Astrocyte of the cerebellum (primary cell): Measurements from ENCODE around the gene MGAT4A.

Source experiments
- DNase-seq: peaks from one replicate; pipeline ENCODE4 v3.0.0-alpha.2; 2011; ENCODE audit warnings: low read depth
- H3K4me3 ChIP-seq: 2 replicates; pipeline ENCODE4 v1.5.1; 2011; ENCODE audit warnings: mild to moderate bottlenecking, low read depth, low read length, moderate library complexity
- in situ Hi-C: cut with HindIII; loops from 2 replicates; pipeline ENCODE4 v1.10.0; 2017; ENCODE audit warnings: low sequenced_read_pairs
- TF ChIP-seq, protein P1 (sequence below): IDR thresholded peaks from 2 replicates; pipeline ENCODE4 v1.5.1; 2012; ENCODE audit warnings: low read length, low read depth, moderate library complexity, mild to moderate bottlenecking; ENCODE audit errors: missing control alignments

Gene MGAT4A

DNA sequence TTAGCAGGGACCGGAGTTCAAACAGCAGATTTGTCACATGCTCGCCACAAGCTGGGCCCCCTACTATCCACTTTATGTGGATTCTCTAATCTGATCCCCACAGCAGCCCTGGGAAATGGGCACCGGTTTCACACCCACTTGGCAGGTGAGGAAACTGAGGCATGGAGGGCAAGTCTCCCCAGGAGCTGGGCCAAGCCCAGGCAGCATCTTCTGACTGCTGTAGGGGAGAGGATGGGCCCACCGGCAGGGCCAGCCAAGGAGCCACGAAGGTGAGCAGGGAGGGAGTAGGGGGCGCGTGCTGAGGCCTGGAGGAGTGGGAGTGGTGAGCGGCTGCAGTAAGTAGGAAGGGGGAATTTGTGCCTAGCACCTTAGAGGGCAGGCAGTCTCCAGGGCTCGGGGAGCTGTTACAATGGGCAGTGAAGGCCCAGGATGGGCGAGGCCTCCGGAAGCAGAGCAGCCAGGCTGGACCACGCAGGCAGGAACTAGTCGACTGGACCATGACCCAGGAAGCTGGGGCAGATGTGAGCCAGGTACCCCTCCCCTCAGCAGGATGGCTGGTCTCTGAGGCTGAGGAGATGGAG, 159.7 kb downstream of the MGAT4A start:
- TF ChIP-seq, protein P1, sequence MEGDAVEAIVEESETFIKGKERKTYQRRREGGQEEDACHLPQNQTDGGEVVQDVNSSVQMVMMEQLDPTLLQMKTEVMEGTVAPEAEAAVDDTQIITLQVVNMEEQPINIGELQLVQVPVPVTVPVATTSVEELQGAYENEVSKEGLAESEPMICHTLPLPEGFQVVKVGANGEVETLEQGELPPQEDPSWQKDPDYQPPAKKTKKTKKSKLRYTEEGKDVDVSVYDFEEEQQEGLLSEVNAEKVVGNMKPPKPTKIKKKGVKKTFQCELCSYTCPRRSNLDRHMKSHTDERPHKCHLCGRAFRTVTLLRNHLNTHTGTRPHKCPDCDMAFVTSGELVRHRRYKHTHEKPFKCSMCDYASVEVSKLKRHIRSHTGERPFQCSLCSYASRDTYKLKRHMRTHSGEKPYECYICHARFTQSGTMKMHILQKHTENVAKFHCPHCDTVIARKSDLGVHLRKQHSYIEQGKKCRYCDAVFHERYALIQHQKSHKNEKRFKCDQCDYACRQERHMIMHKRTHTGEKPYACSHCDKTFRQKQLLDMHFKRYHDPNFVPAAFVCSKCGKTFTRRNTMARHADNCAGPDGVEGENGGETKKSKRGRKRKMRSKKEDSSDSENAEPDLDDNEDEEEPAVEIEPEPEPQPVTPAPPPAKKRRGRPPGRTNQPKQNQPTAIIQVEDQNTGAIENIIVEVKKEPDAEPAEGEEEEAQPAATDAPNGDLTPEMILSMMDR = no peak
- in situ Hi-C loops = no loop called here
- H3K4me3 ChIP-seq = no peak overlapping the region
- no peak for DNase-seq

DNA sequence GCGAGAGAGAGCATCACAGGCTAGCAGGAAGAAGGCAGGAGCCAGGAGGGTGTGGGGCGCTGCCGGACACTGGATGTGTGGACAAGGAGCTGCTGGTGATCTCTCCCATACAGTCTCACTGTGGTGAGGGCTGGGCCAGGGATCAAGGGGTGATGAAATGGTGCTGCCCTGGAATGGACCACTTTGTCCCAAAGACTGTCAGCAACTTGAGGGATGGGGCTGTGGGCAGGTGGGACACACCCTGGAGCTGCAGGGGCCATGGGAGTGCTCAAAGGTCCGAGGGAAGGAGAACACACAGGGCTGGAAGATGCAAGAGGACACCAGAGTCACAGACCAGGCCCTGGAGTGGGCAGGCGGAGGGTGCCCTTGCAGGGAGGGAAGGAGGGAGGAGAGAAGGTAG, 160.6 kb downstream of the MGAT4A start:
- TF ChIP-seq, protein P1 = no peak
- no peak for DNase-seq

DNA sequence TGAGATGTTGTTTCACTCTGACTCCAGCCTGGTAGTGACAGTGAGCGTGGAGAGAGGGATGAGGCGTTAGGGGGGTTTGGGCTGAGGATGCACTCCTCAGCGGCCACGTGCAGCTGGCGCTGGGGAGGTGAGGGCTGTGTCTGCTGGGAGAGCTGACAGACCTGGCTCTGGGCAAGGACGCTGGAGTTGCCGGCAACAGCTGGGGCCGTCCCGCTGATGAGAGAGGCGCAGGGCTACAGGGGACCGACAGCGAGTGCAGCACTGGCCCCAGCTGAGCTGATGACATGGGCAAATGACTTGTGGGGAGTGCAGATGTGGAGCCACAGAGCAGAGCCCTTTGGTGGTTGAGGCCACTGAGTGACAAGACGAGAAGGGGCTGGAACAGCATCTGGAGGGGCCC, 161.0 kb downstream of the MGAT4A start:
- in situ Hi-C loops = no loop called here
- no peak for DNase-seq
- no peak overlapping the region for H3K4me3 ChIP-seq
- TF ChIP-seq, protein P1 = no peak

More for the DNA sequence above, 160.6 kb downstream of the MGAT4A start:
- in situ Hi-C loops = no loop called here
- no peak overlapping the region for H3K4me3 ChIP-seq

DNA sequence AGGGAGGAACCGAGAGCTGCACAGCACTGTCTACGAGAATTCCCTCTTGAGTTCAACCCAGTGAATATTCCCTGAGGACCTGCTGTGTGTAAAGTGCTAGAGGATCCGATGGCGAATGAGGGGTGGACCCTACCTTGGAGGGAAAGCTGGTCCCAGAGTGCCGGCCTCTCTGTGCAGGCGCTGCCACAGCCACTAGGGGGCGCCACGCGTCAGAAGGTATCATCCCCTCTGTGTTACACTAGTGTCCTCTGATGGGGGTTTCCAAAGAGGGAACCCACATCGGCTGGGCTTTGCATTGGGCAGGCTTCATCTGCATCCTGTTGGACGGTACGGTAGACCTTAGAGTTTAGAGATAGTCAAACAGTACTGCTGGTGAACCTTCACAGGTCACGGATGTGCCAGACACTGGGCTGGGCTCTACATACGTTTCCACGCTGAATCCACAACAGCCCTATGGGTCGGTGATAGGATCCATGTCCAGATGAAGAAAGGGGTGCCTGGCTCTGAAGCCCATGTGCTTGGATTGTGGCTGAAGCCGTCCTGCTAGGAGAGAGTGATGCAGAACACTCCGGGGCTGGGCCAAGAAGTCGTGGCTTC, 161.6 kb downstream of the MGAT4A start:
- no peak overlapping the region for H3K4me3 ChIP-seq
- no peak for DNase-seq
- in situ Hi-C loops = no loop called here
- TF ChIP-seq, protein P1 = peak; percentile 77
